SK-N-SH (cell line): Measurements from ENCODE around the gene ZXDA.

Experiments used
- EP300 ChIP-seq, 2 experiments: IDR thresholded peaks; 2 replicates each; pipeline versions ENCODE4 v1.4.0 to v1.6.1; 2012; ENCODE audit warnings: borderline replicate concordance in 1 of 2, low read depth in 1 of 2, low read length in 1 of 2
- GABPA ChIP-seq: IDR thresholded peaks from 2 replicates; pipeline ENCODE4 v1.4.0; 2012; ENCODE audit warnings: low read depth, mild to moderate bottlenecking
- GATA2 ChIP-seq: sonication (generic); formaldehyde crosslinking; IDR thresholded peaks from 2 replicates; pipeline ENCODE4 v1.5.0; 2020; ENCODE audit warnings: mild to moderate bottlenecking, missing genetic modification reagents
- IRF3 ChIP-seq: fragments of 150-350 bp; IDR thresholded peaks from 2 replicates; pipeline ENCODE4 v1.6.1; 2016; ENCODE audit warnings: mild to moderate bottlenecking, low read depth, low read length
- MEF2A ChIP-seq: IDR thresholded peaks from 2 replicates; pipeline ENCODE4 v1.4.0; 2012; ENCODE audit warnings: low read depth, borderline replicate concordance
- POLR2AphosphoS5 ChIP-seq: IDR thresholded peaks from 2 replicates; pipeline ENCODE4 v1.6.1; 2012; ENCODE audit warnings: low read depth, low read length
- RAD21 ChIP-seq: IDR thresholded peaks from 2 replicates; pipeline ENCODE4 v1.6.1; 2012; ENCODE audit warnings: mild to moderate bottlenecking, low read length
- REST ChIP-seq: IDR thresholded peaks from 2 replicates; pipeline ENCODE4 v1.6.1; 2012; ENCODE audit warnings: mild to moderate bottlenecking, low read depth, low read length, moderate library complexity
- SMC3 ChIP-seq: IDR thresholded peaks from 2 replicates; pipeline ENCODE4 v1.6.1; 2012; ENCODE audit warnings: low read depth, low read length, improper control_type of control experiment
- TF ChIP-seq, protein P1 (sequence below): fragments of 200-600 bp; sonication (generic); IDR thresholded peaks from 2 replicates; pipeline ENCODE4 v1.6.1; 2017; ENCODE audit warnings: antibody characterized with exemption, mild to moderate bottlenecking, moderate library complexity
- TF ChIP-seq, protein P2 (sequence below): IDR thresholded peaks from 2 replicates; pipeline ENCODE4 v1.4.0; 2012; ENCODE audit warnings: low read depth, borderline replicate concordance

DNA sequence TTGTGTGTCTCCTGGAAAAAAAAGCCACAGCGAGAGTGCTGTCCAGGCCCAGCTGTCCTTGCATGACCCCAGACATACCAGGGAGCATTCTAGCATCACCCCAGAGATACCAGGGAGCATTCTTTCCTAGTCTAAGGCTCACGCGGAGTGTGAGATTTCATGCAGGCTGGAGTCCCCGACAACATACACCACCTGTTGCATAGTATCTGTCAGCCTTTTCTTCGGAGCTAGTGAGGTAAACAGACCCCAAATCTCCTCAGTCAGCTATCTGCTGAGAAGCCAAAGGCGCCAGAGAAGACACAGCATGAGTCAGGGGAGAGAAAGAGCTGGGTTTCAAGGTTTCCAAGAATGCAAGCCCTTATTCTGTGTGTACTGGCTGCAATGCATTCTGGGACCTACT, 23.1 kb upstream of the ZXDA start:
- TF ChIP-seq REST (no peak), RAD21 (no peak), POLR2AphosphoS5 (no peak), GATA2 (CRISPR knock-in tag) (no peak), MEF2A (no peak), EP300 (IDR thresholded peaks at IDR 0.05; ENCODE audit: borderline replicate concordance in 1 of 2, low read depth in 1 of 2, low read length in 1 of 2) (no peak), SMC3 (no peak), IRF3 (no peak), GABPA (no peak)
- TF ChIP-seq, protein P1, sequence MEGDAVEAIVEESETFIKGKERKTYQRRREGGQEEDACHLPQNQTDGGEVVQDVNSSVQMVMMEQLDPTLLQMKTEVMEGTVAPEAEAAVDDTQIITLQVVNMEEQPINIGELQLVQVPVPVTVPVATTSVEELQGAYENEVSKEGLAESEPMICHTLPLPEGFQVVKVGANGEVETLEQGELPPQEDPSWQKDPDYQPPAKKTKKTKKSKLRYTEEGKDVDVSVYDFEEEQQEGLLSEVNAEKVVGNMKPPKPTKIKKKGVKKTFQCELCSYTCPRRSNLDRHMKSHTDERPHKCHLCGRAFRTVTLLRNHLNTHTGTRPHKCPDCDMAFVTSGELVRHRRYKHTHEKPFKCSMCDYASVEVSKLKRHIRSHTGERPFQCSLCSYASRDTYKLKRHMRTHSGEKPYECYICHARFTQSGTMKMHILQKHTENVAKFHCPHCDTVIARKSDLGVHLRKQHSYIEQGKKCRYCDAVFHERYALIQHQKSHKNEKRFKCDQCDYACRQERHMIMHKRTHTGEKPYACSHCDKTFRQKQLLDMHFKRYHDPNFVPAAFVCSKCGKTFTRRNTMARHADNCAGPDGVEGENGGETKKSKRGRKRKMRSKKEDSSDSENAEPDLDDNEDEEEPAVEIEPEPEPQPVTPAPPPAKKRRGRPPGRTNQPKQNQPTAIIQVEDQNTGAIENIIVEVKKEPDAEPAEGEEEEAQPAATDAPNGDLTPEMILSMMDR = no peak
- TF ChIP-seq, protein P2, sequence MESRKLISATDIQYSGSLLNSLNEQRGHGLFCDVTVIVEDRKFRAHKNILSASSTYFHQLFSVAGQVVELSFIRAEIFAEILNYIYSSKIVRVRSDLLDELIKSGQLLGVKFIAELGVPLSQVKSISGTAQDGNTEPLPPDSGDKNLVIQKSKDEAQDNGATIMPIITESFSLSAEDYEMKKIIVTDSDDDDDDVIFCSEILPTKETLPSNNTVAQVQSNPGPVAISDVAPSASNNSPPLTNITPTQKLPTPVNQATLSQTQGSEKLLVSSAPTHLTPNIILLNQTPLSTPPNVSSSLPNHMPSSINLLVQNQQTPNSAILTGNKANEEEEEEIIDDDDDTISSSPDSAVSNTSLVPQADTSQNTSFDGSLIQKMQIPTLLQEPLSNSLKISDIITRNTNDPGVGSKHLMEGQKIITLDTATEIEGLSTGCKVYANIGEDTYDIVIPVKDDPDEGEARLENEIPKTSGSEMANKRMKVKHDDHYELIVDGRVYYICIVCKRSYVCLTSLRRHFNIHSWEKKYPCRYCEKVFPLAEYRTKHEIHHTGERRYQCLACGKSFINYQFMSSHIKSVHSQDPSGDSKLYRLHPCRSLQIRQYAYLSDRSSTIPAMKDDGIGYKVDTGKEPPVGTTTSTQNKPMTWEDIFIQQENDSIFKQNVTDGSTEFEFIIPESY = no peak
